22Rv1 (cell line): Measurements from ENCODE around the gene FLOT2.

Experiments
- ZFX ChIP-seq: fragments of 450-650 bp; IDR thresholded peaks from 2 replicates; pipeline ENCODE4 v1.6.1; 2017; ENCODE audit warnings: antibody characterized with exemption, borderline replicate concordance
- TF ChIP-seq, protein P1 (sequence below): fragments of 450-650 bp; IDR thresholded peaks from 2 replicates; pipeline ENCODE4 v1.5.1; 2017; ENCODE audit warnings: mild to moderate bottlenecking

DNA sequence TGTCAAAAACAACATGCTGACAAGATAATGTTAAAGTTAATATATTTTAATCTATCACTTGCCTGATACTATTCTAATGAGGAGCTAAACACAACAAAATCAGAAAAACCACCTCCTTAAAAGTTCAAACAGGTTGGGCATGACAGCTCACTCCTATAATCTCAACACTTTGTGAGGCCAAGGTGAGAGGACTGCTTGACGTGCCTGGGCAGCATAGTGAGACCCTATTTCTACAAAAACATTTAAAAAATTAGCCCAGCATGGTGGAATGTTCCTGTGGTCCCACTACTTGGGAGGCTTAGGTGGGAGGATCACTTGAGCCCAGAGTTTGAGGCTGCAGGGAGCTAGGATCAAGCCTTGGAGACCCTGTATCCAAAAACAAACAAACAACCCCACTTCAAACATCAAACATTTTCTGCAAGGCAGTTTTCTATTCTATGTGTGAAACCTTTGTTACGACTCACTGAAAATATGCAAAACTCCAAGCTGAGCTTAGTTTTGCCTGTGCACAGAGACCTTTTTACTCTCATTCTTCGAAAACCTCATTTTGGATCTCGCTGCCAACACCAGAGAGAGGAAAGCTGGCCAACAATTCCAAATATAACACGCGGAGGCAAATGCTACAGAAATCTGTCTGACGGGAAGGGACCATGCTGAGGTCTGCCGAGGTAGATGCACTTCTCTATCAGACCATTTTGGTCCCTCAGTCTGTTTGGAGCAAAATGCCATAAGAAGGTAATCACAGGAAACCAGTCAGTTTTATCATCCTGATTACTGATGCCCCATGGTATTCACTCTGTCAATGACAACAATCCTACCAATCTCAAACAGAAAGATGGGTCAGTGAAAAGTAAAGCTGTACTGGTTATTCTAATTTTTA is 47.6 kb upstream of the FLOT2 start:
- TF ChIP-seq, protein P1, sequence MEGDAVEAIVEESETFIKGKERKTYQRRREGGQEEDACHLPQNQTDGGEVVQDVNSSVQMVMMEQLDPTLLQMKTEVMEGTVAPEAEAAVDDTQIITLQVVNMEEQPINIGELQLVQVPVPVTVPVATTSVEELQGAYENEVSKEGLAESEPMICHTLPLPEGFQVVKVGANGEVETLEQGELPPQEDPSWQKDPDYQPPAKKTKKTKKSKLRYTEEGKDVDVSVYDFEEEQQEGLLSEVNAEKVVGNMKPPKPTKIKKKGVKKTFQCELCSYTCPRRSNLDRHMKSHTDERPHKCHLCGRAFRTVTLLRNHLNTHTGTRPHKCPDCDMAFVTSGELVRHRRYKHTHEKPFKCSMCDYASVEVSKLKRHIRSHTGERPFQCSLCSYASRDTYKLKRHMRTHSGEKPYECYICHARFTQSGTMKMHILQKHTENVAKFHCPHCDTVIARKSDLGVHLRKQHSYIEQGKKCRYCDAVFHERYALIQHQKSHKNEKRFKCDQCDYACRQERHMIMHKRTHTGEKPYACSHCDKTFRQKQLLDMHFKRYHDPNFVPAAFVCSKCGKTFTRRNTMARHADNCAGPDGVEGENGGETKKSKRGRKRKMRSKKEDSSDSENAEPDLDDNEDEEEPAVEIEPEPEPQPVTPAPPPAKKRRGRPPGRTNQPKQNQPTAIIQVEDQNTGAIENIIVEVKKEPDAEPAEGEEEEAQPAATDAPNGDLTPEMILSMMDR = no peak
- TF ChIP-seq ZFX = no peak
